ENCODE results near the gene FBXO2.
"Not testable (repeated sequence)": the region's sequence is repeated elsewhere in the genome, so short reads cannot be mapped to it uniquely, and the experiment has no call there.

FBXO2 gene

GRCh38 chr1:11622398-11622797, 31.8 kb downstream of the FBXO2 start:
- no peak for DNase-seq

GRCh38 chr1:11620924-11621323, 33.3 kb downstream of the FBXO2 start:
- DNase-seq, result no peak

- DNase-seq, result no peak
These were observed 33.8 kb downstream of the FBXO2 start for GRCh38 chr1:11620405-11620804.

- DNase-seq, result no peak
These were observed 36.5 kb downstream of the FBXO2 start for GRCh38 chr1:11617741-11618140.

GRCh38 chr1:11617314-11617713, 36.9 kb downstream of the FBXO2 start:
- DNase-seq, result no peak

- no peak for DNase-seq
These were observed 37.5 kb downstream of the FBXO2 start for GRCh38 chr1:11616766-11617165.

GRCh38 chr1:11615090-11615489, 39.1 kb downstream of the FBXO2 start:
- DNase-seq, result no peak

- DNase-seq, result no peak
These were observed 40.9 kb downstream of the FBXO2 start for GRCh38 chr1:11613347-11613746.

- DNase-seq, result no peak
These were observed 42.4 kb downstream of the FBXO2 start for GRCh38 chr1:11611638-11612327.

- DNase-seq, result no peak
These were observed 43.5 kb downstream of the FBXO2 start for GRCh38 chr1:11610629-11611180.

- not testable (repeated sequence) for DNase-seq
These were observed 44.9 kb downstream of the FBXO2 start for GRCh38 chr1:11609378-11609777.

- DNase-seq, result not testable (repeated sequence)
These were observed 45.6 kb downstream of the FBXO2 start for GRCh38 chr1:11608596-11609130.

GRCh38 chr1:11606775-11607174, 47.5 kb downstream of the FBXO2 start:
- no peak for DNase-seq

GRCh38 chr1:11602981-11603380, 51.2 kb downstream of the FBXO2 start:
- no peak for DNase-seq

GRCh38 chr1:11602424-11602823, 51.8 kb downstream of the FBXO2 start:
- DNase-seq, result no peak

GRCh38 chr1:11600836-11601235, 53.4 kb downstream of the FBXO2 start:
- DNase-seq, result no peak

GRCh38 chr1:11599891-11600576, 54.2 kb downstream of the FBXO2 start:
- no peak for DNase-seq

- no peak for DNase-seq
These were observed 55.8 kb downstream of the FBXO2 start for GRCh38 chr1:11598461-11598860.
